Keratinocyte (primary cell): ENCODE measurements around the gene RSRC2. TPM values are rescaled to one million over a fixed set of nuclear protein-coding genes. Genes with fewer than 3 reads are reported as not detected.

Experiments
- DNase-seq: peaks from one replicate; pipeline ENCODE4 v3.0.0-alpha.2; 2011; ENCODE audit warnings: low read depth, missing footprints, low spot score
- FAIRE-seq: peaks from 2 replicates; lab custom pipeline; 2011; peaks lifted over from hg19 to GRCh38; lab: Jason Lieb, UNC
- H2AFZ ChIP-seq: 2 replicates; pipeline ENCODE4 v1.6.0; 2012; ENCODE audit warnings: low read length, control low read depth, inconsistent platforms; ENCODE audit not compliant: control insufficient read depth
- H3K27ac ChIP-seq: 2 replicates; pipeline ENCODE4 v1.5.1; 2011; ENCODE audit warnings: low read length; ENCODE audit not compliant: control insufficient read depth, insufficient read depth
- H3K27me3 ChIP-seq: 3 replicates; pipeline ENCODE4 v1.6.0; 2011; ENCODE audit warnings: low read length; ENCODE audit not compliant: control insufficient read depth, insufficient read depth; ENCODE audit errors: extremely low read depth
- H3K36me3 ChIP-seq, 2 experiments: 2 replicates in 1 of 2; 3 replicates in 1 of 2; pipeline ENCODE4 v1.5.1; 2011; ENCODE audit warnings: low read length in 2 of 2, mild to moderate bottlenecking in 1 of 2; ENCODE audit not compliant: control insufficient read depth in 2 of 2, insufficient read depth in 2 of 2; ENCODE audit errors: extremely low read depth in 1 of 2
- H3K4me1 ChIP-seq: 3 replicates; pipeline ENCODE4 v1.5.1; 2011; ENCODE audit warnings: low read length; ENCODE audit not compliant: control insufficient read depth, insufficient read depth; ENCODE audit errors: extremely low read depth
- H3K4me2 ChIP-seq: 3 replicates; pipeline ENCODE4 v1.6.0; 2011; ENCODE audit warnings: low read depth, low read length; ENCODE audit not compliant: control insufficient read depth, insufficient read depth; ENCODE audit errors: extremely low read depth
- H3K4me3 ChIP-seq, 3 experiments: fragments of 200-600 bp in 1 of 3; sonication (generic) in 1 of 3; 2 replicates in 2 of 3; 3 replicates in 1 of 3; pipeline ENCODE4 v1.5.1; 2011 to 2016; ENCODE audit warnings: low read length in 3 of 3, mild to moderate bottlenecking in 3 of 3, control low read depth in 2 of 3, inconsistent platforms in 1 of 3, low read depth in 1 of 3, mixed read lengths in 1 of 3, mixed run types in 1 of 3, moderate library complexity in 1 of 3; ENCODE audit not compliant: control insufficient read depth in 2 of 3, insufficient read depth in 2 of 3; ENCODE audit errors: extremely low read depth in 1 of 3
- H3K79me2 ChIP-seq: 2 replicates; pipeline ENCODE4 v1.6.0; 2012; ENCODE audit warnings: low read length; ENCODE audit not compliant: control insufficient read depth, insufficient read depth
- H3K9ac ChIP-seq: 3 replicates; pipeline ENCODE4 v1.6.0; 2011; ENCODE audit warnings: low read length; ENCODE audit not compliant: control insufficient read depth, insufficient read depth; ENCODE audit errors: extremely low read depth
- H3K9me1 ChIP-seq: 3 replicates; pipeline ENCODE4 v1.6.0; 2011; ENCODE audit warnings: low read length; ENCODE audit not compliant: control insufficient read depth, insufficient read depth; ENCODE audit errors: extremely low read depth
- H3K9me3 ChIP-seq: 2 replicates; pipeline ENCODE4 v1.5.1; 2012; ENCODE audit warnings: low read depth, low read length; ENCODE audit not compliant: control insufficient read depth
- H4K20me1 ChIP-seq: 3 replicates; pipeline ENCODE4 v1.6.0; 2011; ENCODE audit warnings: low read length; ENCODE audit not compliant: control insufficient read depth, insufficient read depth; ENCODE audit errors: extremely low read depth
- EZH2 ChIP-seq: IDR thresholded peaks from one replicate; pipeline ENCODE4 v1.6.1; 2012; ENCODE audit warnings: inconsistent platforms, mild to moderate bottlenecking, low read length, moderate library complexity
- dilution Hi-C: fragments of 300-500 bp; cut with MboI; formaldehyde crosslinking; loops from one replicate; pipeline ENCODE4 v1.7.0; 2020; ENCODE audit warnings: low sequenced_read_pairs; ENCODE audit not compliant: extremely low pct_ligation_motif_present
- polyA plus RNA-seq, 5 experiments: library from polyadenylated mRNA; depleted of rRNA in 3 of 5; stranded (reverse) in 3 of 5; stranded (forward) in 1 of 5; unstranded in 1 of 5; fragments of >200 nt; gene quantifications; 1 replicate in 1 of 5; 2 replicates in 3 of 5; 3 replicates in 1 of 5; pipeline versions ENCODE4 v1.2.1 to v1.2.3, GENCODE V29; 2011 to 2012; ENCODE audit warnings: missing spikeins in 2 of 5, low read depth in 1 of 5, low replicate concordance in 1 of 5
- TF ChIP-seq, protein P1 (sequence below), 3 experiments: IDR thresholded peaks in 1 of 3; conservative IDR thresholded peaks in 1 of 3; optimal IDR thresholded peaks in 1 of 3; 2 replicates in 2 of 3; 3 replicates in 1 of 3; pipeline versions ENCODE3 to v1.5.1; 2011; ENCODE audit warnings: low read length in 3 of 3, mild to moderate bottlenecking in 3 of 3, moderate library complexity in 2 of 3, control low read depth in 1 of 3, inconsistent platforms in 1 of 3; ENCODE audit not compliant: insufficient read depth in 2 of 3; ENCODE audit errors: extremely low read depth in 1 of 3

The RSRC2 gene
- polyA plus RNA-seq, 1 donor (not counting 4 experiments of a cell fraction or from before 2014, with no cell fraction given) = 45.6 TPM

DNA sequence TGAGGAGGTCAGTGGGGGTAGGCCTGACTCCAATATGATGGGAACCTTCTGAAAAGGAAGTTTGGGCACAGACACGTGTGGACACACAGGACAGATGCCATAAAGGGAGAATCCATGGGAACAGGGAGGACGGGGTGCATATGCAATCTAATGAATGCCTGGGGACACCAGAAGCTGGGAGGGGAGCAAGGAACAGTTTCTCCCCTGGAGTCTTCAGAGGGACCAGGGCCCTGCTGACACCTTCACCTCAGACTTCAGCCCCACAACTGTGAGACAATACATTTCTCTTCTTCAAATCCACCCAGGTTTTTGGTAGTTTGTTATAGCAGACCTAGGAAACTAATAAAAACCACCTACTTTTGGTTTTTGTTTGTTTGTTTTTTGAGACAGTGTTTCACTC lies 69.1 kb downstream of the RSRC2 start:
- dilution Hi-C loops = no loop called here
- no peak for DNase-seq
- H3K27ac ChIP-seq = no peak overlapping the region
- no peak overlapping the region for H3K9ac ChIP-seq
- no peak for FAIRE-seq
- H3K4me2 ChIP-seq = no peak overlapping the region
- H3K79me2 ChIP-seq = no peaks in the 10 kb centered on the region
- H3K4me1 ChIP-seq = no peaks in the 10 kb centered on the region
- H3K9me3 ChIP-seq = no peaks in the 10 kb centered on the region
- no peaks in the 10 kb centered on the region for H3K36me3 ChIP-seq
- H3K4me3 ChIP-seq = no peak overlapping the region
- H2AFZ ChIP-seq = no peak overlapping the region
- H4K20me1 ChIP-seq = no peaks in the 10 kb centered on the region
- no peak for TF ChIP-seq EZH2
- TF ChIP-seq, protein P1, sequence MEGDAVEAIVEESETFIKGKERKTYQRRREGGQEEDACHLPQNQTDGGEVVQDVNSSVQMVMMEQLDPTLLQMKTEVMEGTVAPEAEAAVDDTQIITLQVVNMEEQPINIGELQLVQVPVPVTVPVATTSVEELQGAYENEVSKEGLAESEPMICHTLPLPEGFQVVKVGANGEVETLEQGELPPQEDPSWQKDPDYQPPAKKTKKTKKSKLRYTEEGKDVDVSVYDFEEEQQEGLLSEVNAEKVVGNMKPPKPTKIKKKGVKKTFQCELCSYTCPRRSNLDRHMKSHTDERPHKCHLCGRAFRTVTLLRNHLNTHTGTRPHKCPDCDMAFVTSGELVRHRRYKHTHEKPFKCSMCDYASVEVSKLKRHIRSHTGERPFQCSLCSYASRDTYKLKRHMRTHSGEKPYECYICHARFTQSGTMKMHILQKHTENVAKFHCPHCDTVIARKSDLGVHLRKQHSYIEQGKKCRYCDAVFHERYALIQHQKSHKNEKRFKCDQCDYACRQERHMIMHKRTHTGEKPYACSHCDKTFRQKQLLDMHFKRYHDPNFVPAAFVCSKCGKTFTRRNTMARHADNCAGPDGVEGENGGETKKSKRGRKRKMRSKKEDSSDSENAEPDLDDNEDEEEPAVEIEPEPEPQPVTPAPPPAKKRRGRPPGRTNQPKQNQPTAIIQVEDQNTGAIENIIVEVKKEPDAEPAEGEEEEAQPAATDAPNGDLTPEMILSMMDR (optimal IDR thresholded peaks at IDR 0.05 in 1 of 3, IDR thresholded peaks at IDR 0.05 in 1 of 3, conservative IDR thresholded peaks at IDR 0.05 in 1 of 3; ENCODE audit: extremely low read depth in 1 of 3, insufficient read depth in 2 of 3, low read length in 3 of 3) = no peak
- H3K27me3 ChIP-seq = no peaks in the 10 kb centered on the region
- H3K9me1 ChIP-seq = no peaks in the 10 kb centered on the region

DNA sequence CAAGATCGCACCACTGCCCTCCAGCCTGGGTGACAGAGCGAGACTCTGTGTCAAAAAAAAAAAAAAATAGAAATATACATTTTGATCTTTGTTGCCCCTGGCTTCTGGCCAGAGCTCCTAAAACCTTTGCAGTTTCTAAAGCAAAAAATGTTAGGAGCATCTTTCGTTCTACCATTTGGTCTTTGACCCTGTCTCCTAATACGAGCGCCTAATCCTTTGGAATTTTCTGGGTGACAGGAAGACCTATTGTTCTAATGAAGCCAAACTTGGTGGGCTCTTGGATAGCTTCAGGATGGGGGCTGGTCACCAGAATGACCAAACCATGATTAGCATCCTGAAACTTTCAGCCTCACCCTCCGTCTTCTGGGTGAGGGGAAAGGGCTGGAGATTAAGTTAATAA lies 72.0 kb downstream of the RSRC2 start:
- Histone ChIP-seq H3K9ac (no peak overlapping the region), H3K36me3 (no peaks in the 10 kb centered on the region), H3K9me1 (no peaks in the 10 kb centered on the region), H4K20me1 (no peaks in the 10 kb centered on the region), H3K27me3 (no peaks in the 10 kb centered on the region), H3K4me2 (no peak overlapping the region), H3K4me1 (peaks cover 2% of the 10 kb centered on the region), H3K79me2 (no peaks in the 10 kb centered on the region), H3K9me3 (no peaks in the 10 kb centered on the region), H2AFZ (no peak overlapping the region), H3K27ac (no peak overlapping the region), H3K4me3 (no peak overlapping the region)
- TF ChIP-seq, protein P1 (optimal IDR thresholded peaks at IDR 0.05 in 1 of 3, IDR thresholded peaks at IDR 0.05 in 1 of 3, conservative IDR thresholded peaks at IDR 0.05 in 1 of 3; ENCODE audit: extremely low read depth in 1 of 3, insufficient read depth in 2 of 3, low read length in 3 of 3) = no peak
- no peak for TF ChIP-seq EZH2
- DNase-seq (no peak), FAIRE-seq (no peak)
- dilution Hi-C loops = no loop called here
